ENCODE results near the gene TRDMT1.

The TRDMT1 gene

DNA sequence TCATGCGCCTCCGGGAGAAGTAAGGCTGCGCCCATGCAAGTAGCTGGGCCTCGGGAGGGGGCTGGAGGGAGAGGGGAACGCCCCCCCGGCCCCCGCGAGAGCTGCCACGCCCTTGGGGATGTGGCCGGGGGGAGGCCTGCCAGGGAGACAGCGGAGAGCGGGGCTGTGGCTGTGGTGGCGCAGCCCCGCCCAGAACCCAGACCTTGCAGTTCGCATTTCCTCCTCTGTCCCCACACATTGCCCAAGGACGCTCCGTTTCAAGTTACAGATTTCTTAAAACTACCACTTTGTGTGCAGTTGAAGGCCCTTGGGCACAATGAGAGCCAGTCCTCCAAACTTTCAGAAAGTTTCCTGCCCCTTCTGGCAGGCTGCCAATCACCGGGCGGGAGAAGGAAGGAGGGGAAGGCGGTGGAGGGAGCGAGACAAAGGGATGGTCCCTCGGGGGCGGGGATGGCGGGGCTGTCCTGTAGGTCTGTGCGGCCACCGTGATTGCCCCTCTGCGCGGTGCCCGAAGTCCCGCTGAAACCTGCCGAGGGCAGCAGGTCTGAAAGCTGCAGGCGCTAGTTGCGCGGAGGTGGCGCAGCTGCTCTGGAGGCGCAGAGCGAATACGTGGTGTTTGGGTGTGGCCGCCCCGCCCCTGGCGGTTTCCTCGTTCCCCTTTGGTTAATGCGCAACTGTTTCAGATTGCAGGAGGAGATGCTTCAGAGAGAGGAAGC, 28.7 kb upstream of the TRDMT1 start:
- TF ChIP-seq FOXP2 (optimal IDR thresholded peaks at IDR 0.05; ENCODE audit: borderline replicate concordance, extremely low read depth, extremely low read length, insufficient read depth) (peak; percentile 76), POLR2AphosphoS5 (IDR thresholded peaks at IDR 0.05; ENCODE audit: low read depth, low read length) (peak; percentile 14; the same call in 1 of the 2 replicates), TAF1 (IDR thresholded peaks at IDR 0.05; ENCODE audit: borderline replicate concordance, insufficient read depth, low read length) (no peak)

DNA sequence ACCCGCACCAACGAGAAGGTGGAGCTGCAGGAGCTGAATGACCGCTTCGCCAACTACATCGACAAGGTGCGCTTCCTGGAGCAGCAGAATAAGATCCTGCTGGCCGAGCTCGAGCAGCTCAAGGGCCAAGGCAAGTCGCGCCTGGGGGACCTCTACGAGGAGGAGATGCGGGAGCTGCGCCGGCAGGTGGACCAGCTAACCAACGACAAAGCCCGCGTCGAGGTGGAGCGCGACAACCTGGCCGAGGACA, 28.2 kb upstream of the TRDMT1 start:
- no peak; the same call in 1 of the 2 replicates for TF ChIP-seq POLR2AphosphoS5 (IDR thresholded peaks at IDR 0.05; ENCODE audit: low read depth, low read length)
- TF ChIP-seq, protein P1, sequence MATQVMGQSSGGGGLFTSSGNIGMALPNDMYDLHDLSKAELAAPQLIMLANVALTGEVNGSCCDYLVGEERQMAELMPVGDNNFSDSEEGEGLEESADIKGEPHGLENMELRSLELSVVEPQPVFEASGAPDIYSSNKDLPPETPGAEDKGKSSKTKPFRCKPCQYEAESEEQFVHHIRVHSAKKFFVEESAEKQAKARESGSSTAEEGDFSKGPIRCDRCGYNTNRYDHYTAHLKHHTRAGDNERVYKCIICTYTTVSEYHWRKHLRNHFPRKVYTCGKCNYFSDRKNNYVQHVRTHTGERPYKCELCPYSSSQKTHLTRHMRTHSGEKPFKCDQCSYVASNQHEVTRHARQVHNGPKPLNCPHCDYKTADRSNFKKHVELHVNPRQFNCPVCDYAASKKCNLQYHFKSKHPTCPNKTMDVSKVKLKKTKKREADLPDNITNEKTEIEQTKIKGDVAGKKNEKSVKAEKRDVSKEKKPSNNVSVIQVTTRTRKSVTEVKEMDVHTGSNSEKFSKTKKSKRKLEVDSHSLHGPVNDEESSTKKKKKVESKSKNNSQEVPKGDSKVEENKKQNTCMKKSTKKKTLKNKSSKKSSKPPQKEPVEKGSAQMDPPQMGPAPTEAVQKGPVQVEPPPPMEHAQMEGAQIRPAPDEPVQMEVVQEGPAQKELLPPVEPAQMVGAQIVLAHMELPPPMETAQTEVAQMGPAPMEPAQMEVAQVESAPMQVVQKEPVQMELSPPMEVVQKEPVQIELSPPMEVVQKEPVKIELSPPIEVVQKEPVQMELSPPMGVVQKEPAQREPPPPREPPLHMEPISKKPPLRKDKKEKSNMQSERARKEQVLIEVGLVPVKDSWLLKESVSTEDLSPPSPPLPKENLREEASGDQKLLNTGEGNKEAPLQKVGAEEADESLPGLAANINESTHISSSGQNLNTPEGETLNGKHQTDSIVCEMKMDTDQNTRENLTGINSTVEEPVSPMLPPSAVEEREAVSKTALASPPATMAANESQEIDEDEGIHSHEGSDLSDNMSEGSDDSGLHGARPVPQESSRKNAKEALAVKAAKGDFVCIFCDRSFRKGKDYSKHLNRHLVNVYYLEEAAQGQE (IDR thresholded peaks at IDR 0.05; ENCODE audit: insufficient read depth in 1 of 2, low read depth in 2 of 2, low read length in 2 of 2) = no peak
- TF ChIP-seq TAF1 (IDR thresholded peaks at IDR 0.05; ENCODE audit: borderline replicate concordance, insufficient read depth, low read length) = peak; percentile 25; the same call in 1 of the 2 replicates
- no peak for TF ChIP-seq FOXP2 (optimal IDR thresholded peaks at IDR 0.05; ENCODE audit: borderline replicate concordance, extremely low read depth, extremely low read length, insufficient read depth)
- no peak for TF ChIP-seq SIN3A (IDR thresholded peaks at IDR 0.05; ENCODE audit: borderline replicate concordance, insufficient read depth, low read length)

GRCh38 chr10:17229016-17229716, 27.7 kb upstream of the TRDMT1 start:
- TF ChIP-seq, protein P1 (IDR thresholded peaks at IDR 0.05; ENCODE audit: insufficient read depth in 1 of 2, low read depth in 2 of 2, low read length in 2 of 2) = no peak
- TF ChIP-seq FOXP2 (optimal IDR thresholded peaks at IDR 0.05; ENCODE audit: borderline replicate concordance, extremely low read depth, extremely low read length, insufficient read depth) = peak; percentile 87
- peak; percentile 43; the same call in 1 of the 2 replicates for TF ChIP-seq POLR2AphosphoS5 (IDR thresholded peaks at IDR 0.05; ENCODE audit: low read depth, low read length)

DNA sequence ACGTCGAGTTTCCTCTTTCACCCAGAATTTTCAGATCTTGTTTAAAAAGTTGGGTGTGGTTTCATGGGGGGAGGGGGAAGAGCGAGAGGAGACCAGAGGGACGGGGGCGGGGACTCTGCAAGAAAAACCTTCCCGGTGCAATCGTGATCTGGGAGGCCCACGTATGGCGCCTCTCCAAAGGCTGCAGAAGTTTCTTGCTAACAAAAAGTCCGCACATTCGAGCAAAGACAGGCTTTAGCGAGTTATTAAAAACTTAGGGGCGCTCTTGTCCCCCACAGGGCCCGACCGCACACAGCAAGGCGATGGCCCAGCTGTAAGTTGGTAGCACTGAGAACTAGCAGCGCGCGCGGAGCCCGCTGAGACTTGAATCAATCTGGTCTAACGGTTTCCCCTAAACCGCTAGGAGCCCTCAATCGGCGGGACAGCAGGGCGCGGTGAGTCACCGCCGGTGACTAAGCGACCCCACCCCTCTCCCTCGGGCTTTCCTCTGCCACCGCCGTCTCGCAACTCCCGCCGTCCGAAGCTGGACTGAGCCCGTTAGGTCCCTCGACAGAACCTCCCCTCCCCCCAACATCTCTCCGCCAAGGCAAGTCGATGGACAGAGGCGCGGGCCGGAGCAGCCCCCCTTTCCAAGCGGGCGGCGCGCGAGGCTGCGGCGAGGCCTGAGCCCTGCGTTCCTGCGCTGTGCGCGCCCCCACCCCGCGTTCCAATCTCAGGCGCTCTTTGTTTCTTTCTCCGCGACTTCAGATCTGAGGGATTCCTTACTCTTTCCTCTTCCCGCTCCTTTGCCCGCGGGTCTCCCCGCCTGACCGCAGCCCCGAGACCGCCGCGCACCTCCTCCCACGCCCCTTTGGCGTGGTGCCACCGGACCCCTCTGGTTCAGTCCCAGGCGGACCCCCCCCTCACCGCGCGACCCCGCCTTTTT, 26.9 kb upstream of the TRDMT1 start, which contains the start of gene VIM:
Gene VIM, plus strand, starts transcription at position 151 of the 925 bp plus-strand sequence. CDS start 1,182 bp downstream, outside the sequence.
- TF ChIP-seq SIN3A (IDR thresholded peaks at IDR 0.05; ENCODE audit: borderline replicate concordance, insufficient read depth, low read length) = peak; percentile 21; the same call in 1 of the 2 replicates
- TF ChIP-seq, protein P1 (IDR thresholded peaks at IDR 0.05; ENCODE audit: insufficient read depth in 1 of 2, low read depth in 2 of 2, low read length in 2 of 2) = no peak
- peak; percentile 74 for TF ChIP-seq FOXP2 (optimal IDR thresholded peaks at IDR 0.05; ENCODE audit: borderline replicate concordance, extremely low read depth, extremely low read length, insufficient read depth)
- TF ChIP-seq POLR2AphosphoS5 (IDR thresholded peaks at IDR 0.05; ENCODE audit: low read depth, low read length) = no peak
- no peak for TF ChIP-seq TAF1 (IDR thresholded peaks at IDR 0.05; ENCODE audit: borderline replicate concordance, insufficient read depth, low read length)

DNA sequence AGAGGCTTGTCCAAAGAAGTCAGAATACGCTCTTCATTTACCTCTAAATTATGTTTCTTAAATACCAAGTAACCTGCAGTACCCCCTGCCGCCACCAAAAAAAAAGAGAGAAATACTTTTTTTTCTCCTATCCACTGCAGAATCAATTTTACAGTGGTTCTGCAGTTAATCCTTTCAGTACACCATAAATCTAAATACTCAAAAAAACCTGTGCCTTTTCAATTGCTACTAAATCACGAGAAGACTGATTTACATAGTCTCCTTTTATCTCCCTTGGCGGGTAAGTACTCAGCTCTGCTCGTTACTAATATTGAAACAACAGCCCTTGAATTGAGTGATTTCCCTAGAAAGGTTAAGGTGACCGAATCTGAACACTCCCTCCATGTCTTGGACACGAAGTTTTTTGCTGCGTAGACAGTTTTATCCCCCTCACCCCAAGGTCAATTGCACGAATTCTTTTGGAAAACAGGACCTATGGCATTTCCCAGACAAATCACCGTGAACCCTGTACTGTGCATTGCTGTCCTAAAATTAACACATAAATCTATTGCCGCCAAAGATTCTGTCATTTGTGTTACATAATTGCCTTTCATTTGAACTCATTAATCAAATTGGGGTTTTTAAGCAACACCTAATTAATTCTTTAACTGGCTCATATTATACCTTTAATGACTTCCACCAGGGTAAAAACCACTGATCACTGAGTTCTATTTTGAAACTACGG, 26.1 kb upstream of the TRDMT1 start:
- TF ChIP-seq SIN3A (IDR thresholded peaks at IDR 0.05; ENCODE audit: borderline replicate concordance, insufficient read depth, low read length) (no peak), POLR2AphosphoS5 (IDR thresholded peaks at IDR 0.05; ENCODE audit: low read depth, low read length) (no peak), TAF1 (IDR thresholded peaks at IDR 0.05; ENCODE audit: borderline replicate concordance, insufficient read depth, low read length) (no peak), FOXP2 (optimal IDR thresholded peaks at IDR 0.05; ENCODE audit: borderline replicate concordance, extremely low read depth, extremely low read length, insufficient read depth) (no peak)
- TF ChIP-seq, protein P1 (IDR thresholded peaks at IDR 0.05; ENCODE audit: insufficient read depth in 1 of 2, low read depth in 2 of 2, low read length in 2 of 2) = no peak

Measured in PFSK-1 (cell line).